NOMO-1 treated with dmso at 0.1 percent for 144 hours (cell line): ENCODE results near the gene CDC45.

Source experiments
- DNase-seq: peaks from one replicate; lab custom pipeline; 2025; ENCODE audit not compliant: unreplicated experiment; lab: John Stamatoyannopoulos, UW

Gene CDC45

GRCh38 chr22:19555651-19556050 lies 75.9 kb downstream of the CDC45 start:
- DNase-seq = no peak

GRCh38 chr22:19556963-19557545 lies 77.3 kb downstream of the CDC45 start:
- no peak for DNase-seq

GRCh38 chr22:19559324-19559811 lies 79.6 kb downstream of the CDC45 start:
- DNase-seq = no peak

- DNase-seq = no peak
Observed at GRCh38 chr22:19559956-19560355, 80.2 kb downstream of the CDC45 start.

GRCh38 chr22:19565382-19566278 lies 85.9 kb downstream of the CDC45 start:
- DNase-seq = no peak

GRCh38 chr22:19566279-19567156 lies 86.8 kb downstream of the CDC45 start:
- no peak for DNase-seq

GRCh38 chr22:19567157-19568009 lies 87.7 kb downstream of the CDC45 start:
- no peak for DNase-seq

GRCh38 chr22:19568337-19569275 lies 88.9 kb downstream of the CDC45 start:
- DNase-seq = no peak

GRCh38 chr22:19569276-19569640 lies 89.5 kb downstream of the CDC45 start:
- DNase-seq = no peak

GRCh38 chr22:19569976-19570375 lies 90.3 kb downstream of the CDC45 start:
- DNase-seq = no peak
